Measurements from ENCODE around the gene CDR2L. TPM values are rescaled to one million over a fixed set of nuclear protein-coding genes. Genes with fewer than 3 reads are reported as not detected.

The CDR2L gene
- total and polyA plus RNA-seq, 4 donors: 0.70 to 1.5 (median 0.94) TPM

Small RNA genes lying within 50 kb of the gene (small RNA-seq; reads per million reads assigned to genes)
- gene RN7SL573P (not detected), gene RNU6-362P (not detected)

Other genes starting within 250 kb of the CDR2L start
- 10 to 100 TPM; 38.1 to 84.1 TPM for gene NHERF1, start 239.0 kb upstream of the CDR2L start, total RNA-seq
- 100 to 1,000 TPM; 105 to 160 TPM for gene NHERF1, start 239.0 kb upstream of the CDR2L start, polyA plus RNA-seq
- gene NAT9, start 211.3 kb upstream of the CDR2L start, total RNA-seq: 10 to 100 TPM in 1 of 2 donors, 1 to 10 TPM in 1; 8.1 to 25.5 TPM
- 10 to 100 TPM; 15.7 to 18.4 TPM for gene NAT9, start 211.3 kb upstream of the CDR2L start, polyA plus RNA-seq
- gene GRIN2C, start 127.7 kb upstream of the CDR2L start, total RNA-seq: under 1 TPM in 1 of 2 donors, not detected in 1; 0.09 TPM
- gene GRIN2C, start 127.7 kb upstream of the CDR2L start, polyA plus RNA-seq: under 1 TPM; 0.03 to 0.10 TPM
- 1 to 10 TPM; 3.9 to 5.3 TPM for gene FDXR, start 114.6 kb upstream of the CDR2L start, total RNA-seq
- 10 to 100 TPM in 1 of 2 donors, 1 to 10 TPM in 1; 3.9 to 10.1 TPM for gene FDXR, start 114.6 kb upstream of the CDR2L start, polyA plus RNA-seq
- gene FADS6, start 94.0 kb upstream of the CDR2L start, total RNA-seq: 1 to 10 TPM in 1 of 2 donors, not detected in 1; 7.1 TPM
- 1 to 10 TPM; 2.1 to 4.2 TPM for gene FADS6, start 94.0 kb upstream of the CDR2L start, polyA plus RNA-seq
- gene USH1G, start 64.4 kb upstream of the CDR2L start, total RNA-seq: under 1 TPM in 1 of 2 donors, not detected in 1; under 0.01 TPM
- gene USH1G, start 64.4 kb upstream of the CDR2L start, polyA plus RNA-seq: not detected
- not detected for gene OTOP2, start 63.4 kb upstream of the CDR2L start, total RNA-seq
- not detected for gene OTOP2, start 63.4 kb upstream of the CDR2L start, polyA plus RNA-seq
- gene OTOP3, start 51.7 kb upstream of the CDR2L start, total RNA-seq: not detected
- gene OTOP3, start 51.7 kb upstream of the CDR2L start, polyA plus RNA-seq: not detected
- 1 to 10 TPM; 2.7 to 6.2 TPM for gene HID1, start 14.9 kb upstream of the CDR2L start, total RNA-seq
- gene HID1, start 14.9 kb upstream of the CDR2L start, polyA plus RNA-seq: 1 to 10 TPM; 3.5 to 3.8 TPM
- gene MRPL58, start 25.0 kb downstream of the CDR2L start, total RNA-seq: 10 to 100 TPM; 20.5 to 29.9 TPM
- gene MRPL58, start 25.0 kb downstream of the CDR2L start, polyA plus RNA-seq: 10 to 100 TPM; 36.9 to 47.0 TPM
- 100 to 1,000 TPM; 102 to 128 TPM for gene ATP5PD, start 59.3 kb downstream of the CDR2L start, total RNA-seq
- gene ATP5PD, start 59.3 kb downstream of the CDR2L start, polyA plus RNA-seq: 100 to 1,000 TPM; 241 to 378 TPM
- gene KCTD2, start 59.6 kb downstream of the CDR2L start, total RNA-seq: 1 to 10 TPM; 5.6 to 8.2 TPM
- 1 to 10 TPM; 2.4 to 7.1 TPM for gene KCTD2, start 59.6 kb downstream of the CDR2L start, polyA plus RNA-seq
- gene SLC16A5, start 100.3 kb downstream of the CDR2L start, total RNA-seq: 1 to 10 TPM; 3.0 to 4.5 TPM
- 1 to 10 TPM; 1.0 to 2.1 TPM for gene SLC16A5, start 100.3 kb downstream of the CDR2L start, polyA plus RNA-seq
- 1 to 10 TPM; 1.7 to 3.1 TPM for gene ARMC7, start 122.3 kb downstream of the CDR2L start, total RNA-seq
- gene ARMC7, start 122.3 kb downstream of the CDR2L start, polyA plus RNA-seq: 1 to 10 TPM; 4.3 to 6.6 TPM
- gene NT5C, start 144.1 kb downstream of the CDR2L start, total RNA-seq: 10 to 100 TPM; 13.6 to 27.2 TPM
- gene NT5C, start 144.1 kb downstream of the CDR2L start, polyA plus RNA-seq: 10 to 100 TPM; 22.5 to 26.4 TPM
- 10 to 100 TPM; 20.5 to 47.8 TPM for gene JPT1, start 166.9 kb downstream of the CDR2L start, total RNA-seq
- 10 to 100 TPM; 41.1 to 46.8 TPM for gene JPT1, start 166.9 kb downstream of the CDR2L start, polyA plus RNA-seq
- gene SUMO2, start 195.3 kb downstream of the CDR2L start, total RNA-seq: 10 to 100 TPM; 20.9 to 79.0 TPM
- 100 to 1,000 TPM in 1 of 2 donors, 10 to 100 TPM in 1; 22.0 to 160 TPM for gene SUMO2, start 195.3 kb downstream of the CDR2L start, polyA plus RNA-seq
- 10 to 100 TPM; 27.9 to 36.3 TPM for gene NUP85, start 218.0 kb downstream of the CDR2L start, total RNA-seq
- 10 to 100 TPM; 15.2 to 31.2 TPM for gene NUP85, start 218.0 kb downstream of the CDR2L start, polyA plus RNA-seq